ENCODE measurements around the gene RAB3GAP2. TPM values are rescaled to one million over a fixed set of nuclear protein-coding genes. Genes with fewer than 3 reads are reported as not detected.
"Not testable (repeated sequence)": the region's sequence is repeated elsewhere in the genome, so short reads cannot be mapped to it uniquely, and the experiment has no call there.

Gene RAB3GAP2
- total RNA-seq, 2 experiments from 2014 or later: 34.7 to 39.4 TPM

- Mint-ChIP-seq H3K36me3 (ENCODE audit: low read depth) (peaks cover 45% of the 10 kb centered on the region), H3K27me3 (no peaks in the 10 kb centered on the region), H3K9me3 (peaks cover 3% of the 10 kb centered on the region), H3K4me3 (no peak overlapping the region), H3K27ac (no peak overlapping the region), H3K4me1 (ENCODE audit: low read depth) (peaks cover 32% of the 10 kb centered on the region)
- no peak for TF ChIP-seq CTCF (IDR thresholded peaks at IDR 0.05)
- CTCF ChIA-PET: no interaction called here
- peaks cover 17% of the 10 kb centered on the region for H3K36me3 ChIP-seq (ENCODE audit: insufficient read depth, low read length)
- H3K27ac ChIP-seq (ENCODE audit: low read depth in 1 of 2, low read length in 2 of 2): no peak overlapping the region
- ATAC-seq (ENCODE audit: poor library complexity) (no peak), DNase-seq (no peak)
- H3K4me1 ChIP-seq (ENCODE audit: insufficient read depth, low read length): peaks cover 18% of the 10 kb centered on the region
- POLR2A ChIA-PET: no interaction called here
- intact Hi-C loops (cut with DNase I, micrococcal nuclease): no loop called here
- H3K9me3 ChIP-seq (ENCODE audit: control insufficient read depth in 1 of 2, insufficient read depth in 1 of 2, low read length in 2 of 2): no peaks in the 10 kb centered on the region
- H3K4me3 ChIP-seq (ENCODE audit: low read length): no peak overlapping the region
- no peaks in the 10 kb centered on the region for H3K27me3 ChIP-seq (ENCODE audit: control insufficient read depth in 1 of 2, insufficient read depth in 2 of 2, low read length in 2 of 2)
Measured at GRCh38 chr1:220267630-220268029, 4.6 kb downstream of the RAB3GAP2 start.

- POLR2A ChIA-PET; H3K36me3 ChIP-seq (ENCODE audit: insufficient read depth, low read length); H3K27me3 Mint-ChIP-seq; CTCF ChIA-PET; intact Hi-C loops (cut with DNase I, micrococcal nuclease); DNase-seq; H3K27ac Mint-ChIP-seq; ATAC-seq (ENCODE audit: poor library complexity); H3K9me3 ChIP-seq (ENCODE audit: control insufficient read depth in 1 of 2, insufficient read depth in 1 of 2, low read length in 2 of 2); H3K27me3 ChIP-seq (ENCODE audit: control insufficient read depth in 1 of 2, insufficient read depth in 2 of 2, low read length in 2 of 2); H3K4me3 Mint-ChIP-seq; H3K27ac ChIP-seq (ENCODE audit: low read depth in 1 of 2, low read length in 2 of 2); H3K4me3 ChIP-seq (ENCODE audit: low read length); H3K4me1 ChIP-seq (ENCODE audit: insufficient read depth, low read length): not testable (repeated sequence)
- peaks cover 60% of the 10 kb centered on the region for H3K4me1 Mint-ChIP-seq (ENCODE audit: low read depth)
- peaks cover 80% of the 10 kb centered on the region for H3K36me3 Mint-ChIP-seq (ENCODE audit: low read depth)
- H3K9me3 Mint-ChIP-seq: peaks cover 16% of the 10 kb centered on the region
Measured at GRCh38 chr1:220260228-220260627, 12.0 kb downstream of the RAB3GAP2 start.

- Mint-ChIP-seq H3K4me1 (ENCODE audit: low read depth) (peaks cover 62% of the 10 kb centered on the region), H3K9me3 (peaks cover 16% of the 10 kb centered on the region), H3K36me3 (ENCODE audit: low read depth) (peaks cover 83% of the 10 kb centered on the region)
- H3K36me3 ChIP-seq (ENCODE audit: insufficient read depth, low read length); ATAC-seq (ENCODE audit: poor library complexity); H3K4me3 Mint-ChIP-seq; POLR2A ChIA-PET; H3K27me3 Mint-ChIP-seq; DNase-seq; H3K4me1 ChIP-seq (ENCODE audit: insufficient read depth, low read length); H3K4me3 ChIP-seq (ENCODE audit: low read length); H3K27ac ChIP-seq (ENCODE audit: low read depth in 1 of 2, low read length in 2 of 2); intact Hi-C loops (cut with DNase I, micrococcal nuclease); H3K27me3 ChIP-seq (ENCODE audit: control insufficient read depth in 1 of 2, insufficient read depth in 2 of 2, low read length in 2 of 2); CTCF ChIA-PET; H3K27ac Mint-ChIP-seq; H3K9me3 ChIP-seq (ENCODE audit: control insufficient read depth in 1 of 2, insufficient read depth in 1 of 2, low read length in 2 of 2): not testable (repeated sequence)
Measured at GRCh38 chr1:220259756-220260155, 12.5 kb downstream of the RAB3GAP2 start.

GRCh38 chr1:220256194-220256593 is 16.1 kb downstream of the RAB3GAP2 start:
- H3K27me3 Mint-ChIP-seq; POLR2A ChIA-PET; CTCF ChIA-PET; H3K4me3 ChIP-seq (ENCODE audit: low read length); H3K27ac Mint-ChIP-seq; DNase-seq; H3K27ac ChIP-seq (ENCODE audit: low read depth in 1 of 2, low read length in 2 of 2); ATAC-seq (ENCODE audit: poor library complexity); H3K27me3 ChIP-seq (ENCODE audit: control insufficient read depth in 1 of 2, insufficient read depth in 2 of 2, low read length in 2 of 2); H3K4me1 ChIP-seq (ENCODE audit: insufficient read depth, low read length); intact Hi-C loops (cut with DNase I, micrococcal nuclease): not testable (repeated sequence)
- H3K36me3 Mint-ChIP-seq (ENCODE audit: low read depth): peaks cover 95% of the 10 kb centered on the region
- H3K9me3 Mint-ChIP-seq: peaks cover 10% of the 10 kb centered on the region
- H3K36me3 ChIP-seq (ENCODE audit: insufficient read depth, low read length): peaks cover 14% of the 10 kb centered on the region
- H3K4me3 Mint-ChIP-seq: peak overlapping the region; percentile 30
- peaks cover 0 to 20% of the 10 kb centered on the region in 2 experiments for H3K9me3 ChIP-seq (ENCODE audit: control insufficient read depth in 1 of 2, insufficient read depth in 1 of 2, low read length in 2 of 2)
- H3K4me1 Mint-ChIP-seq (ENCODE audit: low read depth): peaks cover 60% of the 10 kb centered on the region

All from CD4-positive, alpha-beta T cell (primary cell).